ENCODE measurements around the gene NTHL1.
"Not testable (repeated sequence)": the region's sequence is repeated elsewhere in the genome, so short reads cannot be mapped to it uniquely, and the experiment has no call there.

The NTHL1 gene

DNA sequence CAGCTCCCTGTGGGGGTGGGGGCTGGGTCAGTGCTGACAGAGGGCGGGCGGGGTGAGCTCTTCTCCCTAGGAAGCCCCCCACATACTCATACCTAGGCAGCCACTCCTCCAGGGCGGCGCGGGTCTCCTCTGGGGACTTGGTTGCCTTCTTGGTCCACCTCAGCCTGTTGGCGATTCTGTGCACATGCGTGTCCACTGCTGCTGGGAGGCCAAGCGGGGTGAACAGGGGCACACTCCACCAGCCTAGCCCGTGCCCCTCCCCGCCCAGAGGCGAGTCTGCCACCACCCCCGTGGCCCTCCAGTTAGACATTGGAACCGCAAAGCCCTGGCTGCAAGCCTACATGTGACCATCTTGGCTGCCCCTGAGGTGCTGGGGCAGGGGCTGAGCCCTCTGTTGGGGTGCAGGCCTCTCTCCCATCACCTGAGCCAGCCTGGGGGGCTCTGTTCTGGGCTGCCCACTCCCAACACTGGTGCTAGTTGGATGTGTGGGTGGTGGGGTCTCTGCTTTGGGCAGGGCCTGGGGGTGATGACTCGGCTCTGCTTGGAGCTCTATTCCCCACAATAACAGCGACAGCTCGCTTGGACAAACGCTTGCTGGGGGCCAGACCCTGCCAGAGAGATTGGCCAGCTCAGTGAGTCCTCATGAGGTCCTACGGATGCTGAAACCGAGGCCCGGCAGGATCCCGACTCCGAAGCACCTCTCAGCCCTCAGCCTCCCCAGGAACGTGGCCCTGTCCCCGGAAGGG lies 7.4 kb downstream of the NTHL1 start:
- DNase-seq = no peak

GRCh38 chr16:2039274-2040031 lies 8.2 kb downstream of the NTHL1 start:
- no peak for DNase-seq

DNA sequence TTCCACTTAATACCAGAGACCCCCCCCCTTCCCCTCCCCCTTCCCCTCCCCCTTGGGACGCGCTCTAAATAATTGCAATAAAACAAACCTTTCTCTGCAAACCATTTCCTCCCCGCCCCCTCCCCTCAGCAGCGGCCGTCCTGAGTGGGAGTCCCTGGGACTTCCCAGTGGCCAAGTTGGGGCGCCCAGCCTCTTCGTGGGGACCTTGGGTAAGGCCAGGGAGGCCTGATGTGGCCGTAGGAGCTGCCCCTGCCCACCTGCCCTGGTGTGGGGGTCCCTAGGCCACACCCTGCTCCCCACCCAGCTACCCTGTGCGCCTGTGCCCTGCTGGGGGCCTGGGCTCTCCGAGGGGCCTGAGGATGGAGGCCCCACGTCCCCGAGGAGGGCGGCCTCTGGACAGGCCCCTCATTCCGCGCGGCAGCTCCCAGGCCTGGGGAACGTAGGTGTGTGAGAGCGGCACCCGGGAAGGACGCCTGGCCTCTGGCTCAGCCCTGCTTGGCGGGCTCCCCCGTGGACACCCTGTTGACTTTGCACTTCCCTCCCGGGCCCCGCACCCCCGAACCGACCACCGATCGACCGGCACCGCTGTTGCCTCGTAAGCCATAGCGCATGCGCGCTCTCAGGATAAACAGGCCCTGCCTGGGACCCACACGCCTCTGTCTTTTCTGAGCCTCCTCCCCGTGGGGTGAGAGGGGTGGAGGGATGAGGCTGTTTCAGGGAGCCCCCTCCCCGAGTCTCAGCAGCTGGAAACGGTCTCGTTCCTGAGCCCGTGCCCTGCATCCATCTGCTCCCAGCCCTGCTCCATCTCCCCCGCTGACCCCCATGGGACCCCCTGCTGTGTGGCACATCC lies 9.0 kb downstream of the NTHL1 start:
- DNase-seq = no peak

DNA sequence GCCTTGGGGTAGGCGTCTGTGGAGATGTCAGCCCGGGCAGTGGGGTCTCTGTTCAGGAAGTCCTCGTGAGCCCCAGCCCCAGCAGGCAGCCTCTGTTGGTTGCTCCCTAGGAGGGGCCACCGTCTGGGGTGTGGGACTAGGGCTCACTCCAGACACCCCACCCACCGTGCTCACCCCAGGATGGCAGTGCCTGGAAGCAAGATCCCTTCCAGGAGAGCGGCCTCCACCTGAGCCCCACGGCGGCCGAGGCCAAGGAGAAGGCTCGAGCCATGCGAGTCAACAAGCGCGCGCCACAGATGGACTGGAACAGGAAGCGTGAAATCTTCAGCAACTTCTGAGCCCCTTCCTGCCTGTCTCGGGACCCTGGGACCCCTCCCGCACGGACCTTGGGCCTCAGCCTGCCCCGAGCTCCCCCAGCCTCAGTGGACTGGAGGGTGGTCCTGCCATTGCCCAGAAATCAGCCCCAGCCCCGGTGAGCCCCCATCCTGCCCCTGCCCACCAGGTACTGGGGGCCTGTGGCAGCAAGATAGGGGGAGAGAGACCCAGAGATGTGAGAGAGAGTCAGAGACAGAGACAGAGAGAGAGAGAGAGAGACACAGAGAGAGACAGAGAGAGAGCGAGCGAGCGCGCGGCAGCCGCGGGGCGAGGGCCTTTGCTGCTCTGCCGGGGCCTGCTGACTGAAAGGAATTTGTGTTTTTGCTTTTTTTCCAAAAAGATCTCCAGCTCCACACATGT lies 9.8 kb downstream of the NTHL1 start:
- no peak for DNase-seq

DNA sequence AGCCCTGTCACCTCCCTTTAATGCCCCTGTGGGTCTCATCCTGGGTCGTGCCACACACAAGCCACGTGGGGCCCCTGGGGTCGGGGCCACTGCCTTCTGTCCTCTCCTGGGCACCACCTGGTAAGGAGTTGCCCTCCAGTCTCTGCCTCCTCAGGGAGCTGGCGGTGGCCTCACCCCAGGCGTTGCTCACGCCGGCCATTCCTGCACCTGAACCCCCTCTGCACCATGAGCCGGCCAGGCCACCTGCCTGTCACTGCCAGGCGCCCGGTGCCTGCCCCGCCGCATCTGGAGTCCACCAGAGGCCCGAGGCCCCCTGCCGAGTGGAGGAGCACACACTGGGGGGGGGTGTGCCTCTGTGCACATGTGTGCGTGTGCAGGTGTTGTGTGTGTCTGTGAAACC lies 10.5 kb downstream of the NTHL1 start:
- no peak for DNase-seq

DNA sequence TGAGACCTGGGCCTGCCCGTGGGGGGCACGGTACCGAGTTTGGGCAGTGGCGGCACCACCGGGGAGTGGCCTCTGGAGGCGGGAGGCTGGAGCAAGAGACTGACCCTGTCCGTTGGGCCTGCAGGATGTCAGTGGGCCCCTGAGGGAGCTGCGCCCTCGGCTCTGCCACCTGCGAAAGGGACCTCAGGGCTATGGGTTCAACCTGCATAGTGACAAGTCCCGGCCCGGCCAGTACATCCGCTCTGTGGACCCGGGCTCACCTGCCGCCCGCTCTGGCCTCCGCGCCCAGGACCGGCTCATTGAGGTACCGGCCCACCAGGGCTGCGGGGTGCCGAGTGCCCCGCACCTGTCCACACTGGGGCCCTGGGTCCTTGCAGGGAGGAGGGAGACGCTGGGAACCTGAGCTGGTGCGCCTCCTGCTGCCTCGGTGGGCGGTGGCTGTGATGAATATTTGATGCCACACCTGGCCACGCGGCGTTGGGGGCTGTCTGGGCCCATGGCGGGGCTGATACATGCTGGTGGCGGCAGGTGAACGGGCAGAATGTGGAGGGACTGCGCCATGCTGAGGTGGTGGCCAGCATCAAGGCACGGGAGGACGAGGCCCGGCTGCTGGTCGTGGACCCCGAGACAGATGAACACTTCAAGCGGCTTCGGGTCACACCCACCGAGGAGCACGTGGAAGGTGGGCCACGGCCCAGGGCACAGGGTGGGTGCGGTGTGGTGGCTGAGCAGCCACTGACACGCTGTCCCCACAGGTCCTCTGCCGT lies 11.3 kb downstream of the NTHL1 start:
- no peak for DNase-seq

GRCh38 chr16:2035431-2036199 lies 12.0 kb downstream of the NTHL1 start:
- DNase-seq = no peak

- no peak for DNase-seq
Measured at GRCh38 chr16:2034696-2035430, 12.8 kb downstream of the NTHL1 start.

DNA sequence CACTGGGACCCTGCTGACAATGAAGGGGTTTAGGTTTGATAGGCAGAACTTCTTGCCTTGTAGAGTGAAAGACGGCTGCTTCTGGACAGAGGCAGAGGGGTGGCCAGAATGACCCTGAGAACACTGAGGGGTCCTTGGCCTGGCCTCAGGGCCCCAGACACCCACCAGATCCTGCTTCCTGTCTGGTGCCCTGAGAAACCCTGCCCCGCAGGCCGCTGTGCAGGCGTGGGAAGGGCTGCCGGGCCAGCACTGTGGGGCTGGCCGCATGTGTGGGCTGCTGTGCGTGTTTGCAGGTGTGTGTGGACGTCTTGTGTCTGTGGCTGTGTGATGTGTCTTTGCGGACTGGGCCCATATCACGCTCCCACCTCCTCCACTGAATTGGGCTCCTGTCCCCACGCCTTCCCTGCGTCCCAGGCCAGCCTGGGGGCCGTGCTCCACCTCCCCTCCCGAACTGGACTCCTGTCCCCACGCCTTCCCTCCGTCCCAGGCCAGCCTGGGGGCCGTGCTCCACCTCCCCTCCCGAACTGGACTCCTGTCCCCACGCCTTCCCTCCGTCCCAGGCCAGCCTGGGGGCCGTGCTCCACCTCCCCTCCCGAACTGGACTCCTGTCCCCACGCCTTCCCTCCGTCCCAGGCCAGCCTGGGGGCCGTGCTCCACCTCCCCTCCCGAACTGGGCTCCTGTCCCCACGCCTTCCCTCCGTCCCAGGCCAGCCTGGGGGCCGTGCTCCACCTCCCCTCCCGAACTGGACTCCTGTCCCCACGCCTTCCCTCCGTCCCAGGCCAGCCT lies 13.5 kb downstream of the NTHL1 start:
- not testable (repeated sequence) for DNase-seq

DNA sequence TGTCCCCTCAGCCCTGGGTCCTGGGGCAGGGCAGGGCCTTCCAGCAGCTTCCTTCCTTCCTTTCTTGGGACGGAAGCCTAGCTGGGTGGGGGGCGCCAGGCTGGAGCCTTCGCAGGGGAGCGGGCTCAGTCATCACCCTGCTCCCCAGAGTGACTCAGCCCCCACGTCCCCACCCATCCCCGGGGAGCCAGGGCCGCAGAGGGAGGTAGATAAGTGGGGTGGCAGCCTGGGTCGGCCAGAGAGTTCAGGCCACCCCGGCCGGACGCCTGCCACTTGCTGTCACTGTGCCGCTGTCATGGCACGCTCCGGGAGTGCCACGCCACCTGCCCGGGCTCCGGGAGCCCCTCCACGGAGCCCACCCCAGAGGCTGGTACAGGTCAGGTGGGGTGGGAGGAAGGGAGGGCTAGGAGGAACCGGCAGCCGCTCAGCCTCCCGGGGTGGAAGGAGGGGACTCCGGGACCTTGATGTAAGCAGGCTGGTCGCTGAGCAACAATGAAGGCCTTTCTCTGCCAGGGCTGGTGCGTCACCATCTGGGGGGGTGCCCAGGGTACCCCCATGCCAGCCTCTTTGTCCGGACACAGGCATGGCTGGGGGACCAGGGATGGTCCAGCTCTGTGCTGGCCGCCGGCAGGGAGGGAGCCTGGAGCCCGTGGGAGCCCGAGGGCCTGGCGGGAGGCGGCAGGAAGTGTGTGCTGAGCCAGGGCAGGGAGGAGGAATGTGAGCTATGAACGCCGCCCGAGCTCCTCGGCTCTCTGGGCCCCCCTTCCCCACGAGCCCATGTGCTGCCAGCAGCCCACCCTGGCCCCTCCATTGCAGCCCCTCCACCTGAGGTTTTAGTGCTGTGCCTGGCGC lies 14.4 kb downstream of the NTHL1 start:
- no peak for DNase-seq

DNA sequence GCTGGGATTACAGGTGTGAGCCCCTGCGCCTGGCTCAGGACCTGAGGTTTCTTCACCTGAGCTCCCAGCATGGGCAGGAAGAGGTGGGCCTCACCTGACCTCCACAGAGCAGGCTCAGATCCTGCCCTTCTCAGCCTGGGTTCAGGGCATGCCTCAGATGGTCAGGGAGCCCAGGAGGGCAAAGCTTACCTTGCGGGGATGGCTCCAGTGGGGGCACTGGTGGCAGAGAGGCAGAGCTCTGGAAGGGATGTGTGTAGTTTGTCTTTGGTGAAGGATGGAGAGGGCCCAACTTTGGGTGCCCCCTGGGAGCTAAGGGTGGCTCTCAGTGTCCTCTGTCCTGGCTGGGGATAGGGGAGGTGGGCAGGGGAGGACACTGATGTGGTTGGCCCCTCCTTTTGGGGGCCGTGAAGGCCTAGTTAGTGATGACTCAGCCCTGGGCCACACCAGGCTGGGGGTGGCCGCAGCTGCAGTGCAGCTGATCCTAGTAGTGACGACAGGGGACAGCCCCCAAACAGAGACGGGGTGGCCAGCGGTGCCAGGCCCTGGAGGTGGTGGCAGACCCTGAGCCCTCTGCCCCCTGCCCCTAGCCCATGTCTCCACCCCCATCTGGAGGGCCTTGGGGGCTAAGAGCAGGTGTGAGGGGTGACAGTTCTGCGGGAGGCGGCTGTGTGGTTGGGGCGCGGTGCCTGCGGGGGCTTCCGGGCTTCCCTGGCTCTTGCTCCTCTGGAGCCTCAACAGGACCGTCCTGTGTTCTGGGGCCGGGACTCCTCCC lies 15.2 kb downstream of the NTHL1 start:
- no peak for DNase-seq

- no peak for DNase-seq
Measured at GRCh38 chr16:2031081-2031577, 16.5 kb downstream of the NTHL1 start.

GRCh38 chr16:2030036-2030435 lies 17.6 kb downstream of the NTHL1 start:
- DNase-seq = no peak

DNA sequence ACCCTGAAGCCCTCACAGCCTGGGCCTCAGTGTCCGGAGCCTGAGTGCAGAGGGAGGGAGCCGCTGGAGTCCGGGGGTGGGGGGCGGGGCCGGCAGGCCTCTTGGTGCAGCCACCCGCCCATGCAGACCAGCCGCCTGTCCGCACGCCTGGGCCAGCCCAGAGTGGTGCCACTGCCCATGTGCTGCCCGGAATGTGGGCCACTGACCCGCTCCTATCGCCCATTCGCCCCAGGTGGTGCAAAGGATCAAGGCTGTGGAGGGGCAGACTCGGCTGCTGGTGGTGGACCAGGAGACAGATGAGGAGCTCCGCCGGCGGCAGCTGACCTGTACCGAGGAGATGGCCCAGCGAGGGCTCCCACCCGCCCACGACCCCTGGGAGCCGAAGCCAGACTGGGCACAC lies 18.3 kb downstream of the NTHL1 start:
- DNase-seq = no peak

GRCh38 chr16:2028620-2029220 lies 18.9 kb downstream of the NTHL1 start:
- no peak for DNase-seq

DNA sequence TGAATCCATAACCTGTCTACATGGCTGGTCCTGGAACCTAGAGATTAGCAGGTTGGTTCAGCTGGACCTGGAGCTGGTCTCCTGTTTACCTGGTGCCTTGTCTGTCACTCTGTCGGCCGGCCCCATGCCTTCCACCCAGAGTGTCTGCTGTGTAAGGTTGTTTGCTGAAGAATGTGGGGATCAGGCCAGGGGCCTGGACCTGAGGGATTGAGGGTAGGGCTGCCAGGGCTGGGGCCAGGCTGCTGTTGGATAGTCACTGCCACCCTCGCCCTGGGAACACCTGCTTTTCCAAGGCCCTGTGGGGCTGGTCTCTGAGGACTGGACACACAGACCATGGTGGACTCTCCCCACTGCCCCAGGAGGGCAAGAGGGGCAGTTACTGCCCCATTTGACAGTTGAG lies 19.5 kb downstream of the NTHL1 start:
- no peak for DNase-seq

All from activated CD4-positive, alpha-beta T cell treated with anti-CD3 and anti-CD28 coated beads, Interleukin-2, amount 50 U/mL, for 1 hour (primary cell).